HepG2 (cell line): ENCODE data around the gene CCDC69. TPM values are rescaled to one million over a fixed set of nuclear protein-coding genes. Genes with fewer than 3 reads are reported as not detected.
A peak's percentile ranks its signal among the peaks of the same experiment; 100 is the strongest.

Experiments
- ARID2 ChIP-seq: sonication (generic); formaldehyde crosslinking; IDR thresholded peaks from 2 replicates; pipeline ENCODE4 v1.8.1; 2022; ENCODE audit warnings: mild to moderate bottlenecking, missing genetic modification reagents, borderline replicate concordance
- CBX2 ChIP-seq, 2 experiments: fragments of 200-600 bp in 1 of 2; sonication (generic); formaldehyde crosslinking in 1 of 2; IDR thresholded peaks; 2 replicates each; pipeline versions ENCODE4 v1.7.0 to v1.8.1; 2018 to 2022; ENCODE audit warnings: low read depth in 2 of 2, low read length in 1 of 2, mild to moderate bottlenecking in 1 of 2, missing genetic modification reagents in 1 of 2
- DNMT3B ChIP-seq: conservative IDR thresholded peaks from 2 replicates; pipeline ENCODE4 v1.6.1; 2016; ENCODE audit warnings: missing biosample characterization, control low read depth
- GATAD2A ChIP-seq: IDR thresholded peaks from 2 replicates; pipeline ENCODE4 v1.6.1; 2016
- GMEB1 ChIP-seq: sonication (generic); formaldehyde crosslinking; IDR thresholded peaks from 2 replicates; pipeline ENCODE4 v1.5.1; 2020; ENCODE audit warnings: missing genetic modification reagents, mild to moderate bottlenecking, borderline replicate concordance
- HNF4A ChIP-seq: sonication (generic); formaldehyde crosslinking; IDR thresholded peaks from 2 replicates; pipeline ENCODE4 v1.4.0; 2020; ENCODE audit warnings: missing genetic modification reagents
- HNF4G ChIP-seq, 2 experiments: sonication (generic) in 1 of 2; formaldehyde crosslinking in 1 of 2; IDR thresholded peaks; 2 replicates each; pipeline versions ENCODE4 v1.4.0 to v1.6.1; 2011 to 2020; ENCODE audit warnings: borderline replicate concordance in 2 of 2, low read depth in 2 of 2, mild to moderate bottlenecking in 2 of 2, low read length in 1 of 2, missing genetic modification reagents in 1 of 2, moderate library complexity in 1 of 2
- MAF1 ChIP-seq: sonication (generic); formaldehyde crosslinking; IDR thresholded peaks from 2 replicates; pipeline ENCODE4 v1.5.0; 2020; ENCODE audit warnings: missing genetic modification reagents, borderline replicate concordance
- MYNN ChIP-seq: sonication (generic); formaldehyde crosslinking; IDR thresholded peaks from 2 replicates; pipeline ENCODE4 v1.4.0; 2020; ENCODE audit warnings: mild to moderate bottlenecking, low read depth, missing genetic modification reagents
- MYPOP ChIP-seq: sonication (generic); formaldehyde crosslinking; IDR thresholded peaks from 2 replicates; pipeline ENCODE4 v1.8.1; 2023; ENCODE audit warnings: mild to moderate bottlenecking, moderate library complexity, missing genetic modification reagents
- NCOA5 ChIP-seq: sonication (generic); formaldehyde crosslinking; IDR thresholded peaks from 2 replicates; pipeline ENCODE4 v1.4.0; 2020; ENCODE audit warnings: missing genetic modification reagents
- NR2C2 ChIP-seq: sonication (generic); formaldehyde crosslinking; IDR thresholded peaks from 2 replicates; pipeline ENCODE4 v1.4.0; 2020; ENCODE audit warnings: missing genetic modification reagents, mild to moderate bottlenecking, moderate library complexity, borderline replicate concordance
- PCBP2 ChIP-seq: fragments of 200-400 bp; formaldehyde crosslinking; optimal IDR thresholded peaks from 2 replicates; pipeline ENCODE3; 2018; ENCODE audit warnings: low read length, low read depth; ENCODE audit not compliant: poor library complexity, severe bottlenecking
- POLR2A ChIP-seq, 2 experiments: IDR thresholded peaks; 2 replicates each; pipeline ENCODE4 v1.6.1; 2011; ENCODE audit warnings: low read depth in 2 of 2, low read length in 2 of 2, mild to moderate bottlenecking in 1 of 2, moderate library complexity in 1 of 2; ENCODE audit not compliant: insufficient read depth in 1 of 2
- XRCC5 ChIP-seq: fragments of 200-400 bp; formaldehyde crosslinking; optimal IDR thresholded peaks from 2 replicates; pipeline ENCODE3; 2017; ENCODE audit warnings: mild to moderate bottlenecking, low read length
- ZBTB39 ChIP-seq: sonication (generic); formaldehyde crosslinking; IDR thresholded peaks from 2 replicates; pipeline ENCODE4 v1.5.0; 2020; ENCODE audit warnings: missing genetic modification reagents
- ZKSCAN5 ChIP-seq: sonication (generic); formaldehyde crosslinking; IDR thresholded peaks from 2 replicates; pipeline ENCODE4 v1.5.1; 2020; ENCODE audit warnings: mild to moderate bottlenecking, missing genetic modification reagents
- ZMYM4 ChIP-seq: sonication (generic); formaldehyde crosslinking; IDR thresholded peaks from 2 replicates; pipeline ENCODE4 v1.8.1; 2023; ENCODE audit warnings: mild to moderate bottlenecking, missing genetic modification reagents
- ZNF33A ChIP-seq: sonication (generic); formaldehyde crosslinking; IDR thresholded peaks from 2 replicates; pipeline ENCODE4 v1.5.1; 2020; ENCODE audit warnings: missing genetic modification reagents, mild to moderate bottlenecking, moderate library complexity, borderline replicate concordance
- ZNF564 ChIP-seq: sonication (generic); formaldehyde crosslinking; IDR thresholded peaks from 2 replicates; pipeline ENCODE4 v1.8.1; 2023; ENCODE audit warnings: mild to moderate bottlenecking, missing genetic modification reagents
- ZNF703 ChIP-seq: sonication (generic); formaldehyde crosslinking; IDR thresholded peaks from 2 replicates; pipeline ENCODE4 v1.5.1; 2020; ENCODE audit warnings: missing genetic modification reagents, mild to moderate bottlenecking, moderate library complexity, borderline replicate concordance
- ZNF737 ChIP-seq: sonication (generic); formaldehyde crosslinking; IDR thresholded peaks from 2 replicates; pipeline ENCODE4 v1.5.0; 2020; ENCODE audit warnings: missing genetic modification reagents, mild to moderate bottlenecking, borderline replicate concordance
- ZNF766 ChIP-seq: sonication (generic); formaldehyde crosslinking; IDR thresholded peaks from 2 replicates; pipeline ENCODE4 v1.5.0; 2020; ENCODE audit warnings: missing genetic modification reagents, borderline replicate concordance
- ZNF768 ChIP-seq: sonication (generic); formaldehyde crosslinking; IDR thresholded peaks from 2 replicates; pipeline ENCODE4 v1.4.0; 2020; ENCODE audit warnings: missing genetic modification reagents
- polyA plus RNA-seq, 8 experiments: library from polyadenylated mRNA; depleted of rRNA in 3 of 8; stranded (reverse) in 7 of 8; unstranded in 1 of 8; fragments of >200 nt; fragmentation: Illumina TruSeq in 4 of 8; extraction: Trizol in 4 of 8; gene quantifications; 2 replicates each; pipeline versions ENCODE4 v1.2.1 to v1.2.3, GENCODE V29; 2011 to 2016; ENCODE audit warnings: low read depth in 4 of 8, missing spikeins in 1 of 8, mixed read lengths in 1 of 8; ENCODE audit not compliant: insufficient read depth in 1 of 8
- total RNA-seq, 5 experiments: library from RNA; depleted of rRNA; stranded (reverse); fragments of >200 nt; fragmentation: Illumina TruSeq; extraction: Trizol; gene quantifications; 2 replicates each; pipeline ENCODE4 v1.2.3, GENCODE V29; 2016; ENCODE audit warnings: low read depth in 1 of 5

CCDC69 gene
- total and polyA plus RNA-seq, 2 of the 13 experiments (the other 11 are each of a cell fraction or from before 2014, with no cell fraction given) = 12.2 to 45.2 TPM

- TF ChIP-seq HNF4G (IDR thresholded peaks at IDR 0.05; ENCODE audit: borderline replicate concordance, low read depth, low read length) (no peak), HNF4G (CRISPR knock-in tag; IDR thresholded peaks at IDR 0.05; ENCODE audit: borderline replicate concordance, low read depth) (no peak), ZNF33A (CRISPR knock-in tag) (peak; percentile 44; the same call in 1 of the 2 replicates), CBX2 (IDR thresholded peaks at IDR 0.05; ENCODE audit: low read depth, low read length) (no peak), CBX2 (CRISPR knock-in tag; IDR thresholded peaks at IDR 0.05; ENCODE audit: low read depth) (no peak), PCBP2 (no peak), ZNF768 (CRISPR knock-in tag) (peak; percentile 100), XRCC5 (peak; percentile 77), MAF1 (CRISPR knock-in tag) (no peak), ZNF564 (CRISPR knock-in tag) (0 out of 2 replicates have a peak, but pooled peaks have one; percentile 13), POLR2A (IDR thresholded peaks at IDR 0.05; ENCODE audit: insufficient read depth in 1 of 2, low read depth in 2 of 2, low read length in 2 of 2) (peak; percentile 58 to 67), MYPOP (CRISPR knock-in tag) (0 out of 2 replicates have a peak, but pooled peaks have one; percentile 26), ZNF766 (CRISPR knock-in tag) (peak; percentile 62; the same call in 1 of the 2 replicates), GMEB1 (CRISPR knock-in tag) (peak; percentile 42; the same call in 1 of the 2 replicates), NR2C2 (CRISPR knock-in tag) (peak; percentile 48; the same call in 1 of the 2 replicates), HNF4A (CRISPR knock-in tag) (0 out of 2 replicates have a peak, but pooled peaks have one; percentile 34), ZNF703 (CRISPR knock-in tag) (no peak), GATAD2A (peak; percentile 28; the same call in 1 of the 2 replicates), ARID2 (CRISPR knock-in tag) (0 out of 2 replicates have a peak, but pooled peaks have one; percentile 25), ZBTB39 (CRISPR knock-in tag) (no peak), ZNF737 (CRISPR knock-in tag) (no peak), NCOA5 (CRISPR knock-in tag) (no peak), ZMYM4 (peak; percentile 34; the same call in 1 of the 2 replicates), ZKSCAN5 (CRISPR knock-in tag) (no peak), DNMT3B (CRISPR knock-in tag) (no peak), MYNN (CRISPR knock-in tag) (peak; percentile 74; the same call in 1 of the 2 replicates)
Observed at GRCh38 chr5:151223447-151224264, at the start of gene CCDC69 (continued).
